Measurements from ENCODE around the gene CBLN1. TPM values are rescaled to one million over a fixed set of nuclear protein-coding genes. Genes with fewer than 3 reads are reported as not detected.

CBLN1 gene
- total RNA-seq, 1 experiment from 2014 or later: not detected

GRCh38 chr16:49262501-49262900, 19.1 kb downstream of the CBLN1 start:
- peaks cover 15% of the 10 kb centered on the region; the same call in 1 of the 2 replicates for H3K27me3 ChIP-seq (ENCODE audit: insufficient read depth, low read length)
- no peaks in the 10 kb centered on the region for H3K79me2 ChIP-seq (ENCODE audit: insufficient read depth, low read length)
- ChIA-PET RAD21 (ENCODE audit: low non-redundant PET in 1 of 2, low total read pairs in 2 of 2, uncharacterized antibody in 2 of 2, unreplicated experiment in 2 of 2) (no interaction called here), CTCF (no interaction called here), POLR2A (no interaction called here)
- H3K4me1 ChIP-seq (ENCODE audit: control insufficient read depth in 1 of 2, insufficient read depth in 2 of 2, low read length in 2 of 2): no peaks in the 10 kb centered on the region
- no peak for DNase-seq (ENCODE audit: low read depth, low spot score)
- H2AFZ ChIP-seq (ENCODE audit: low read depth, low read length, poor library complexity, severe bottlenecking): no peak overlapping the region
- TF ChIP-seq ELF1 (IDR thresholded peaks at IDR 0.05; ENCODE audit: borderline replicate concordance, low read depth) (no peak), REST (IDR thresholded peaks at IDR 0.05; ENCODE audit: low read depth) (no peak), ATF3 (IDR thresholded peaks at IDR 0.05) (no peak), POLR2AphosphoS5 (IDR thresholded peaks at IDR 0.05; ENCODE audit: low read depth, low read length) (no peak), SRF (IDR thresholded peaks at IDR 0.05; ENCODE audit: low read depth) (no peak), CEBPB (IDR thresholded peaks at IDR 0.05; ENCODE audit: low read depth) (no peak), FOSL1 (IDR thresholded peaks at IDR 0.05; ENCODE audit: low read depth) (no peak), EZH2phosphoT487 (IDR thresholded peaks at IDR 0.05; ENCODE audit: borderline replicate concordance) (no peak), YY1 (IDR thresholded peaks at IDR 0.05; ENCODE audit: extremely low read depth, insufficient replicate concordance, low read depth, low read length) (no peak), CTCF (IDR thresholded peaks at IDR 0.05 in 2 of 3, conservative IDR thresholded peaks at IDR 0.05 in 1 of 3; ENCODE audit: borderline replicate concordance in 1 of 3, insufficient read depth in 1 of 3, low read depth in 2 of 3, low read length in 2 of 3) (no peak), SIN3A (IDR thresholded peaks at IDR 0.05; ENCODE audit: low read depth) (no peak), POLR2A (IDR thresholded peaks at IDR 0.05; ENCODE audit: borderline replicate concordance, extremely low read depth, insufficient read depth, insufficient read length) (no peak), TCF7L2 (IDR thresholded peaks at IDR 0.05; ENCODE audit: borderline replicate concordance, extremely low read depth, insufficient read depth, insufficient read length) (no peak)
- no peaks in the 10 kb centered on the region for H3K36me3 ChIP-seq (ENCODE audit: control insufficient read depth in 1 of 2, insufficient read depth in 2 of 2, low read length in 2 of 2)
- H3K9ac ChIP-seq (ENCODE audit: low read length): no peak overlapping the region
- no peak overlapping the region for H3K4me2 ChIP-seq (ENCODE audit: low read length)
- intact Hi-C loops (cut with micrococcal nuclease): no loop called here
- BruUV-seq (replicated peaks): no TSS peak
- no peak for ATAC-seq
- H3K9me2 ChIP-seq (ENCODE audit: insufficient read depth): no peaks in the 10 kb centered on the region
- no peak overlapping the region for H3K27ac ChIP-seq (ENCODE audit: low read depth, low read length)
- H4K20me1 ChIP-seq (ENCODE audit: insufficient read depth): no peaks in the 10 kb centered on the region
- no peak overlapping the region for H3K4me3 ChIP-seq (replicated peaks in 1 of 2; ENCODE audit: low read depth in 1 of 2, low read length in 2 of 2)
- no peaks in the 10 kb centered on the region for H3K9me3 ChIP-seq (ENCODE audit: control insufficient read depth in 1 of 2, insufficient read depth in 1 of 2, low read depth in 1 of 2, low read length in 2 of 2)
